Neural progenitor cell (in vitro differentiated cells): ENCODE measurements around the gene PSMB7.

Source experiments
- CTCF ChIP-seq: fragments of 200-600 bp; sonication (generic); IDR thresholded peaks from 2 replicates; pipeline ENCODE4 v1.5.1; 2017; ENCODE audit warnings: antibody characterized with exemption, mild to moderate bottlenecking
- EZH2phosphoT487 ChIP-seq: fragments of 200-600 bp; sonication (generic); IDR thresholded peaks from 2 replicates; pipeline ENCODE4 v1.6.1; 2017; ENCODE audit warnings: antibody characterized with exemption

- TF ChIP-seq CTCF (no peak), EZH2phosphoT487 (no peak)
These were observed 80.5 kb downstream of the PSMB7 start for GRCh38 chr9:124334568-124335319.
